HEK293T (cell line): ENCODE data around the gene ADAMTSL2.

Experiments used
- ARNT ChIP-seq: fragments of 450-650 bp; IDR thresholded peaks from 2 replicates; pipeline ENCODE4 v1.6.1; 2017; ENCODE audit warnings: mild to moderate bottlenecking
- BHLHE40 ChIP-seq: fragments of 450-650 bp; IDR thresholded peaks from 2 replicates; pipeline ENCODE4 v1.6.1; 2016; ENCODE audit warnings: mild to moderate bottlenecking, moderate library complexity, borderline replicate concordance

DNA sequence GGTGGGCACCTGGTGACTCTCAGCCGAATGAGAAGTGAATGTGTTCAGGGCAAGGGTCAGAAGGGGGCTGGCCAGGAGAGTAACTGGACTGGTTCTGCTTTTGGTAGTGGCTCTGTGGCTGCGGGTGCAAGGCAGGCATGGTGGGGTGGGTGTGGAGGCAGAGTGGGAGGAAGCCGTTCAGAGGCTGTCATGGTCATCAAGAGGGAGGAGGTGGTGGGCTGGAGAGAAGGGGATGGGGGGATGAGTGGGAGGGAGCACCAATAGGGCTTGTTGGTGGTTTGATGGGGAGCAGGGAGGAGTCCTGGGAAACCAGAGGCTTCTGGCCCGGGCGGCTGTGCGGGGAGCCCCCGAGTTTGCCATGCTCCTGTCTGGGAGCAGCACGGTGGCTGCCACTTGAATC lies 61.4 kb downstream of the ADAMTSL2 start:
- TF ChIP-seq ARNT (no peak), BHLHE40 (no peak)
